AG09309 (cell line): ENCODE results near the gene EZH1.

ENCODE experiments used
- DNase-seq: peaks from one replicate; pipeline ENCODE4 v3.0.0-alpha.2; 2010; ENCODE audit warnings: low read depth
- H3K4me3 ChIP-seq: 2 replicates; pipeline ENCODE4 v1.5.1; 2011; ENCODE audit warnings: mild to moderate bottlenecking, low read depth, low read length, moderate library complexity; ENCODE audit not compliant: control insufficient read depth
- TF ChIP-seq, protein P1 (sequence below): IDR thresholded peaks from 2 replicates; pipeline ENCODE4 v1.5.1; 2011; ENCODE audit warnings: mild to moderate bottlenecking, low read depth, low read length, inconsistent platforms; ENCODE audit not compliant: insufficient read depth, control insufficient read depth; ENCODE audit errors: missing control alignments

EZH1 gene

DNA sequence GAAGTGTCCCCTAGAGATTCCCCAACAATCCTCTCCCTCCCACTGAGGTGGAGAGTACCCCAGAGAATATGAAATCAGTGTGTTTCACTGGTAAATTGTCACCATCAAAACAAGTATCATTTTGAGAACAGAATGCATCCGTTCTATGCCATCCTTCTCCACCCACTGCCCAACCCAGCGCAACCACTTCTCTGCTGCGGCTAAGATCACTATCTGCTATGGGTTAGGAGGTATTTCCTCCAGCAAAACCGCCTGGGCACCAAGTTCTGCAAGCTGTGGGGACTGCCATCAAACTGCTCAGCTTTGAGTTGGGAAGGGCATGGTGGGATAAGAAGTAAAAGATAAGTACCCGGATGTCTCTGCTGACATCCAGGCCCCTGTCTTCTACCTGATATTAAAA lies 38.1 kb downstream of the EZH1 start:
- H3K4me3 ChIP-seq, result no peak overlapping the region
- DNase-seq, result no peak
- TF ChIP-seq, protein P1, sequence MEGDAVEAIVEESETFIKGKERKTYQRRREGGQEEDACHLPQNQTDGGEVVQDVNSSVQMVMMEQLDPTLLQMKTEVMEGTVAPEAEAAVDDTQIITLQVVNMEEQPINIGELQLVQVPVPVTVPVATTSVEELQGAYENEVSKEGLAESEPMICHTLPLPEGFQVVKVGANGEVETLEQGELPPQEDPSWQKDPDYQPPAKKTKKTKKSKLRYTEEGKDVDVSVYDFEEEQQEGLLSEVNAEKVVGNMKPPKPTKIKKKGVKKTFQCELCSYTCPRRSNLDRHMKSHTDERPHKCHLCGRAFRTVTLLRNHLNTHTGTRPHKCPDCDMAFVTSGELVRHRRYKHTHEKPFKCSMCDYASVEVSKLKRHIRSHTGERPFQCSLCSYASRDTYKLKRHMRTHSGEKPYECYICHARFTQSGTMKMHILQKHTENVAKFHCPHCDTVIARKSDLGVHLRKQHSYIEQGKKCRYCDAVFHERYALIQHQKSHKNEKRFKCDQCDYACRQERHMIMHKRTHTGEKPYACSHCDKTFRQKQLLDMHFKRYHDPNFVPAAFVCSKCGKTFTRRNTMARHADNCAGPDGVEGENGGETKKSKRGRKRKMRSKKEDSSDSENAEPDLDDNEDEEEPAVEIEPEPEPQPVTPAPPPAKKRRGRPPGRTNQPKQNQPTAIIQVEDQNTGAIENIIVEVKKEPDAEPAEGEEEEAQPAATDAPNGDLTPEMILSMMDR, result no peak

DNA sequence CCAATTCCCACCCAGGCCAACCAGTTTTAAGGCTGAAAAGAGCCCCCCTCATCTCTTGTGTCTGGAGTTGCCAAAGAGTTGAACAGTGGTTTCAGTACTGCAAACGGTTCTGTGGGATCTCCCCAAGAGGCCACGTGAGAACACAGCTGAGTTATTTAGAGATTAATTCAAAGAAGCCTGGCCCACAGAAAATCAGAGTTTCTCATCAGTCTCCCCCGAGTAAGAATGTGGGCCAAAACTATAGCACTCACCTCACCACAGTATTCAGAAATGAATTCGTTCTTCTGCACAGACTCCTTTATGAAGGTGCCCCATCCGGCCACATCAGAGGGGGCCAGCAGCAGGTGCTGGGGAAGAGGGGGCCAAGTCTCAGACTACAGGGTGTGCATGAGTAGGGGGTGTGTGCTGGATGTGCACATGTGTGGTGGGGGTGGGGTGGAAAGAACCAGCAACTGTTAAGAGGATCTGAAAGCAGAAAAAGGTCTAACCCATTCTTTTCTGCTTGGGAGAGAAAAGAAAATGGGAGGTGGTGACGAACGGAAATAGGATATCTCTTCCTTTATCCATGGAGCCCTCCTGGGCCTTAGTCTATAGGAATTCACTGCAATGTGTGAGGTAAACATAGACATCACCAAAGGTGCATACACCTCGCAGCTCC lies 39.9 kb downstream of the EZH1 start:
- TF ChIP-seq, protein P1, result no peak
- DNase-seq, result no peak
- H3K4me3 ChIP-seq, result no peak overlapping the region

DNA sequence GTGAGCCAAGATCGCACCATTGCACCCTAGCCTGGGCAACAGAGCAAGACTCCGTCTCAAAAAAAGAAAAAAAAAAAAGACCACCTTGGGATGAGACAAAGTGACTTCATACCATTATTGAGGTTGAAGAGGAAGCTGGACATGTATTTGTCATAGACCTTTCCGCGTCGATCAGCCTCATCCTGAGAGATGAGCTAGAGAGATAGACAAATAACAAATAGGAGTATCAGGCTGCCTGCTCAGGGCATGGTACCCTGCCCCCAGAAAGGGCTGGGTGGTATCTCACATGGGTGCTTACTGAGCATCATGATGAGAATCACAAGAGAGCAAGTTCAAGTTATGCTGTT lies 40.4 kb downstream of the EZH1 start:
- DNase-seq, result no peak
- no peak overlapping the region for H3K4me3 ChIP-seq
- TF ChIP-seq, protein P1, result no peak

DNA sequence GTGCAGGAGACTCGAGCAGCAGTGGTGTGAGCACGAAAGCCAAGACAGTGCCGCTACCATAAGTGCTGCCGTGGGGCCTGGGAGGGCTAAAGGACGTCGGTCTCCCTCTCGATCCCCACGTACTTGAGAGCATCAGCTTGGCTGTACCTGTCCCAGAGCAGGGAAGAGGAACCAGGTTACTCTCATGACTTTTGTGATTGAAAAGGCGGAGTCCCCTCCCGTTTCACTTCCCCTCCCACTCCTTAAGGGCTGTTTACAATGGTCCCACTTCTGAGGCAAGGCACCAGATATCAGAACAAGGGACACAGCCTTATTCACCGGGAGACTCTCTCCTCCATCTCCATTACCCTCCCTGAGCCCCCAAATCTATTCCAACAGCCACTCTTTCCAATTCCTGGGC lies 42.4 kb downstream of the EZH1 start:
- TF ChIP-seq, protein P1, result no peak
- no peak for DNase-seq
- H3K4me3 ChIP-seq, result no peak overlapping the region

DNA sequence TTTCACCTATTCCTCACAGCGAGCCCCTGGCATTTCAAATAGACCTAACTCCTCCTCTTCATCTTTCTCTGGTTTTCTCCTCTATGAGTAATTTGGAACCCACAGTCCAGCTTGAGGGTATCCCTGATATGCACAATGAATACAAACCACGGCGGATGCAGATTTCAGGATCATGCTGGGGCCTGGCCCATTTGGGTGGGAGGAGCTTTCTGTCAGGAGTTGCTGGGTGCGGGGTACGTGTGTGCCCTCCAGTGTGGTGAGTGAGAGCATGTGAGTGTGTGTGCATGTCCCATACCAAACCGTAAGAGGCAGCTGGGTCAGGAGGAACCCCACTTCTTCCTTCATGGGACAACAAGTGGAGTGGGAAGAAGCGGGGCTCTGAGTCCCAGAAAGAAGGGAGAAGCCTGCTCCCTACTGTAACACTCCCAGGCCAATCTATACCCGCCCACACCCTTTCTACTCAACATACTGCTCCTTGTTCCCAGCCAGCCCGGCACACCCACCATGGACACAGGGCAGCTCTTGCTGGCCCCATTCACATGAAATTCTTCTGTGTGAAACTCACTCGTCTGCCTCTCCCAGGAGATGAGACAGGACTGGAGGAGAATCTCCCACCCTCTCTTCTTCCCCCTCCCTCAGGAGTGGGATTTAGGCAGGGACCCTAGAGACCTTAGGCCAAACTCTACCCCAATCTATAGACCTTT lies 44.1 kb downstream of the EZH1 start:
- TF ChIP-seq, protein P1, result no peak
- H3K4me3 ChIP-seq, result no peak overlapping the region
- no peak for DNase-seq

DNA sequence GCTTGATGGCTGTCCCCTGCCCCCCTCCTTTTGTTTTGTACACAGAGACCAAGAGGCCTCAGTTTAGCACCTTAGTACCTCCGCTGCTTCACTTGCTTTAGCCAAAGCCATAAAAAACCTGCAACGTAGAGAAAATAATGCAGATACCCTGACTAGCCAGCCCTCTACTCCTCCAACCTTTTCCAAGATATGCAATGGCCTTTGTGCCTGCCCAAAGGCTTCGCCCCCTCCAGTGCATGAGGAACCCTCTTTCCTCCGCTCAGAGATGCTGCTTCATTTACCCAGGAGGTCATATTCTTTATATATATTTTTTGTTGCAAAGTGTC lies 45.5 kb downstream of the EZH1 start:
- H3K4me3 ChIP-seq, result no peak overlapping the region
- TF ChIP-seq, protein P1, result no peak
- DNase-seq, result no peak
